Measurements from ENCODE around the gene PSMG2.

GRCh38 chr18:12722731-12723130 lies 19.9 kb downstream of the PSMG2 start:
- no peak for TF ChIP-seq POLR2AphosphoS5 (IDR thresholded peaks at IDR 0.05; ENCODE audit: low read depth, low read length)
- no peak for TF ChIP-seq POLR2A (IDR thresholded peaks at IDR 0.05; ENCODE audit: low read depth, low read length)
- TF ChIP-seq TAF1 (IDR thresholded peaks at IDR 0.05; ENCODE audit: borderline replicate concordance, low read depth, low read length): no peak

Measured in GM12892 (cell line).